Measurements from ENCODE around the gene LTBP1.

Gene LTBP1, protein sequence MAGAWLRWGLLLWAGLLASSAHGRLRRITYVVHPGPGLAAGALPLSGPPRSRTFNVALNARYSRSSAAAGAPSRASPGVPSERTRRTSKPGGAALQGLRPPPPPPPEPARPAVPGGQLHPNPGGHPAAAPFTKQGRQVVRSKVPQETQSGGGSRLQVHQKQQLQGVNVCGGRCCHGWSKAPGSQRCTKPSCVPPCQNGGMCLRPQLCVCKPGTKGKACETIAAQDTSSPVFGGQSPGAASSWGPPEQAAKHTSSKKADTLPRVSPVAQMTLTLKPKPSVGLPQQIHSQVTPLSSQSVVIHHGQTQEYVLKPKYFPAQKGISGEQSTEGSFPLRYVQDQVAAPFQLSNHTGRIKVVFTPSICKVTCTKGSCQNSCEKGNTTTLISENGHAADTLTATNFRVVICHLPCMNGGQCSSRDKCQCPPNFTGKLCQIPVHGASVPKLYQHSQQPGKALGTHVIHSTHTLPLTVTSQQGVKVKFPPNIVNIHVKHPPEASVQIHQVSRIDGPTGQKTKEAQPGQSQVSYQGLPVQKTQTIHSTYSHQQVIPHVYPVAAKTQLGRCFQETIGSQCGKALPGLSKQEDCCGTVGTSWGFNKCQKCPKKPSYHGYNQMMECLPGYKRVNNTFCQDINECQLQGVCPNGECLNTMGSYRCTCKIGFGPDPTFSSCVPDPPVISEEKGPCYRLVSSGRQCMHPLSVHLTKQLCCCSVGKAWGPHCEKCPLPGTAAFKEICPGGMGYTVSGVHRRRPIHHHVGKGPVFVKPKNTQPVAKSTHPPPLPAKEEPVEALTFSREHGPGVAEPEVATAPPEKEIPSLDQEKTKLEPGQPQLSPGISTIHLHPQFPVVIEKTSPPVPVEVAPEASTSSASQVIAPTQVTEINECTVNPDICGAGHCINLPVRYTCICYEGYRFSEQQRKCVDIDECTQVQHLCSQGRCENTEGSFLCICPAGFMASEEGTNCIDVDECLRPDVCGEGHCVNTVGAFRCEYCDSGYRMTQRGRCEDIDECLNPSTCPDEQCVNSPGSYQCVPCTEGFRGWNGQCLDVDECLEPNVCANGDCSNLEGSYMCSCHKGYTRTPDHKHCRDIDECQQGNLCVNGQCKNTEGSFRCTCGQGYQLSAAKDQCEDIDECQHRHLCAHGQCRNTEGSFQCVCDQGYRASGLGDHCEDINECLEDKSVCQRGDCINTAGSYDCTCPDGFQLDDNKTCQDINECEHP (N-terminal part only)

DNA sequence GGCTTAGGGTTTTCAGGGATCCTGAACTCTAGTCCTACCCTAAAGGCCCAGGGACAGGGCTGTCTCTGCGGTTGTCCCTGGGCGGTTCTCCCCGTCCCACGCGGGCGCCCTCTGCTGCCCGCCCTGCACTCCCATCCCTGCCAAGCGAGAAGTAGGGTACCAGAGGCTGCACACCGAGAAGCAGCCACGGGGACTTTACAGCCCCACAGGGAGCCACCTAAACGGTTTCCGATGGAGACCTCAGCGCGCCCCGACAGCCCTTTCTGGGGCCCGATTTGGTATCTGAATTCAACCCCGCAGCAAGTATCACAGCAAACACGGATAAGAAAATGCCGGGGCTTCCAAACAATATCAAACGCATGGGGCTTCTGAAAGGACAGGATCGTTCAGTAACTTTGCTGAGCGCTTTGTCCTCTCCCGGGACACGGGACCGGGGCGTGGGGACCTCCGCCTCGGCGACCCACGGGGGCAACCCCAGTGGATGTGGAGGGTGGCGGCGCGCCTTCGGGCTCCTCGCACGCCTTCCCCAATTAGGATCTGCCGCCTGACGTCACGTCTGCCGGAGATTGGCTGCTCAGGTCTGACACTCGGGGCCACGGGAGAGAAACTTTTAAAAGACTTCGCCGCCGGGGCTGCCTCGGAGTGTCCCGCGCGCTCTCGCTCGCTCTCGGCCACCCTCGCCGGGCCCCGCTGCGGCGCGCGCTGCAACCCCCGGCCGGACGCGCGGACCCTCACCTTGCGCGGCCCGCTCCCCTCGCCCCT is at the start of gene LTBP1:
Gene LTBP1 (plus strand): TSS at position 640 of the 762 bp plus-strand sequence. CDS start 372 bp downstream, outside the sequence.
- TF ChIP-seq, protein P1, sequence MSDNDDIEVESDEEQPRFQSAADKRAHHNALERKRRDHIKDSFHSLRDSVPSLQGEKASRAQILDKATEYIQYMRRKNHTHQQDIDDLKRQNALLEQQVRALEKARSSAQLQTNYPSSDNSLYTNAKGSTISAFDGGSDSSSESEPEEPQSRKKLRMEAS (IDR thresholded peaks at IDR 0.05) = peak; percentile 64; the same call in 1 of the 2 replicates
- TF ChIP-seq FOXM1 (IDR thresholded peaks at IDR 0.05; ENCODE audit: borderline replicate concordance, low read depth) = no peak
- TF ChIP-seq CEBPB (IDR thresholded peaks at IDR 0.05) = no peak
- TF ChIP-seq CREB1 (IDR thresholded peaks at IDR 0.05; ENCODE audit: low read depth) = 0 out of 2 replicates have a peak, but pooled peaks have one; percentile 43
- no peak for TF ChIP-seq EGR1 (IDR thresholded peaks at IDR 0.05)
- no peak; the same call in 1 of the 2 replicates for TF ChIP-seq TAF1 (IDR thresholded peaks at IDR 0.05; ENCODE audit: low read depth)
- TF ChIP-seq TCF12 (IDR thresholded peaks at IDR 0.05; ENCODE audit: low read depth) = no peak
- peak; percentile 74 for TF ChIP-seq RAD21 (IDR thresholded peaks at IDR 0.05; ENCODE audit: low read depth)
- 0 out of 2 replicates have a peak, but pooled peaks have one; percentile 11 for TF ChIP-seq ZBTB7A (IDR thresholded peaks at IDR 0.05; ENCODE audit: low read depth)

DNA sequence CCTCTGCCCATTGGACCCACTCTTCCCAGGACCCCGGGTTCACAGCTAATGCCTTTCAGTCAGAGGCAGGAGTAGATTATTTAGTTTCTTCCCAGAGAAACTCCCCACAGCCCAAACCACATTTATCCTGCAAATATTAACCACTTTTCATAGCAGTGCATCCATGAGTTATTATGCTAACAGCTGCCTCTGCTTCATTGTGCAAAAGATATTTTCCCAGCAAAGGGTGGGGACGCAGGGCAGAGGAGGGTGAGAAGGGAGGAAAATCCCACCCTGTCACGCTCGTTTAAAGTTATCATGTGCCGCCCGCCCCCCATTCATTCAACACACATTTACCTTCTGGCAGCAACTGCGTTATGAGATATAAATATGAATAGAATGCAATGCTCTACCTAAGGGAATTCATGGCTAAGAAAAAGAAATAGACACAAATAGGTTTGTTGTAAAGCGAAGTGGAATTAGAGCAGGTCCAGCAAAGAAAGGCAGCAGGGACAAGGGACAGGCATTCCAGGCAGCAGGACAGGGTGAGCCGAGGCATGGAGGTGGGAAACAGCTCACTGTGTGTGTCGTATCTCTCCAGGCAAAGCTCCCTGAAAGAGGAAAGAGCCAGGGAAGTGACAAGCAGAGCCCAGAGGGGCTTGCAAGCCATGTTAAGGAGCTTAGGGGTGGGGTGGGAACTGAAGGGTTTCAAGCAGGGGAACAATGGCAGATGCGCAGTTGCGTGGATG is 46.3 kb upstream of the LTBP1 start:
- no peak for TF ChIP-seq CEBPB (IDR thresholded peaks at IDR 0.05)
- TF ChIP-seq FOXM1 (IDR thresholded peaks at IDR 0.05; ENCODE audit: borderline replicate concordance, low read depth) = no peak
- TF ChIP-seq, protein P1 (IDR thresholded peaks at IDR 0.05) = no peak
- no peak for TF ChIP-seq NFIC (IDR thresholded peaks at IDR 0.05)
- TF ChIP-seq CREB1 (IDR thresholded peaks at IDR 0.05; ENCODE audit: low read depth) = no peak
- no peak for TF ChIP-seq TAF1 (IDR thresholded peaks at IDR 0.05; ENCODE audit: low read depth)
- TF ChIP-seq RAD21 (IDR thresholded peaks at IDR 0.05; ENCODE audit: low read depth) = no peak
- TF ChIP-seq, protein P2, sequence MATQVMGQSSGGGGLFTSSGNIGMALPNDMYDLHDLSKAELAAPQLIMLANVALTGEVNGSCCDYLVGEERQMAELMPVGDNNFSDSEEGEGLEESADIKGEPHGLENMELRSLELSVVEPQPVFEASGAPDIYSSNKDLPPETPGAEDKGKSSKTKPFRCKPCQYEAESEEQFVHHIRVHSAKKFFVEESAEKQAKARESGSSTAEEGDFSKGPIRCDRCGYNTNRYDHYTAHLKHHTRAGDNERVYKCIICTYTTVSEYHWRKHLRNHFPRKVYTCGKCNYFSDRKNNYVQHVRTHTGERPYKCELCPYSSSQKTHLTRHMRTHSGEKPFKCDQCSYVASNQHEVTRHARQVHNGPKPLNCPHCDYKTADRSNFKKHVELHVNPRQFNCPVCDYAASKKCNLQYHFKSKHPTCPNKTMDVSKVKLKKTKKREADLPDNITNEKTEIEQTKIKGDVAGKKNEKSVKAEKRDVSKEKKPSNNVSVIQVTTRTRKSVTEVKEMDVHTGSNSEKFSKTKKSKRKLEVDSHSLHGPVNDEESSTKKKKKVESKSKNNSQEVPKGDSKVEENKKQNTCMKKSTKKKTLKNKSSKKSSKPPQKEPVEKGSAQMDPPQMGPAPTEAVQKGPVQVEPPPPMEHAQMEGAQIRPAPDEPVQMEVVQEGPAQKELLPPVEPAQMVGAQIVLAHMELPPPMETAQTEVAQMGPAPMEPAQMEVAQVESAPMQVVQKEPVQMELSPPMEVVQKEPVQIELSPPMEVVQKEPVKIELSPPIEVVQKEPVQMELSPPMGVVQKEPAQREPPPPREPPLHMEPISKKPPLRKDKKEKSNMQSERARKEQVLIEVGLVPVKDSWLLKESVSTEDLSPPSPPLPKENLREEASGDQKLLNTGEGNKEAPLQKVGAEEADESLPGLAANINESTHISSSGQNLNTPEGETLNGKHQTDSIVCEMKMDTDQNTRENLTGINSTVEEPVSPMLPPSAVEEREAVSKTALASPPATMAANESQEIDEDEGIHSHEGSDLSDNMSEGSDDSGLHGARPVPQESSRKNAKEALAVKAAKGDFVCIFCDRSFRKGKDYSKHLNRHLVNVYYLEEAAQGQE (IDR thresholded peaks at IDR 0.05; ENCODE audit: low read depth) = no peak
- no peak for TF ChIP-seq YY1 (IDR thresholded peaks at IDR 0.05; ENCODE audit: low read depth)
- no peak for TF ChIP-seq TEAD4 (IDR thresholded peaks at IDR 0.05)
- no peak for TF ChIP-seq TCF12 (IDR thresholded peaks at IDR 0.05; ENCODE audit: low read depth)
- TF ChIP-seq, protein P3, sequence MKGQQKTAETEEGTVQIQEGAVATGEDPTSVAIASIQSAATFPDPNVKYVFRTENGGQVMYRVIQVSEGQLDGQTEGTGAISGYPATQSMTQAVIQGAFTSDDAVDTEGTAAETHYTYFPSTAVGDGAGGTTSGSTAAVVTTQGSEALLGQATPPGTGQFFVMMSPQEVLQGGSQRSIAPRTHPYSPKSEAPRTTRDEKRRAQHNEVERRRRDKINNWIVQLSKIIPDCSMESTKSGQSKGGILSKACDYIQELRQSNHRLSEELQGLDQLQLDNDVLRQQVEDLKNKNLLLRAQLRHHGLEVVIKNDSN (IDR thresholded peaks at IDR 0.05) = no peak
- no peak for TF ChIP-seq EP300 (IDR thresholded peaks at IDR 0.05; ENCODE audit: borderline replicate concordance)
- no peak for TF ChIP-seq EGR1 (IDR thresholded peaks at IDR 0.05)

DNA sequence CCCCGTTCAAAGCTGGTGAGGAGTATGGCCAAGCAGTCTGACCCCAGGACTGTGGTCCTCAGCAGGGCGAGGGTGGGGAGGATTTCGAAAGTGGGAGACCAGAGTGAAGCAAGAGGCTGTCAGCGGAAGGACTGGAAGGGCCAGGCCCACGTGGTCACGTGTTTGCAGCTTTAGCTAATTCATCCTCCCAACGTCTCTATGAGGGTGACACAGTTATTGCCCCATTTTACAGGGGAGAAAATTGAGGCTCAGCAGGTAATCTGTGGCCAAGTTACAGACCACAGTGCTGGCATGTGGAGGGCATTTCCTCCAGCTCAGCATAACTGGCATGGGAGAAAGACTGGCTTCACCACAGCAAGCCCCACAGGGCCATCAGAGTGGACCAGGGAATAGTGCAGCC is 45.4 kb upstream of the LTBP1 start:
- no peak for TF ChIP-seq EGR1 (IDR thresholded peaks at IDR 0.05)
- no peak for TF ChIP-seq EP300 (IDR thresholded peaks at IDR 0.05; ENCODE audit: borderline replicate concordance)
- no peak for TF ChIP-seq NFIC (IDR thresholded peaks at IDR 0.05)
- TF ChIP-seq CEBPB (IDR thresholded peaks at IDR 0.05) = no peak
- TF ChIP-seq, protein P2 (IDR thresholded peaks at IDR 0.05; ENCODE audit: low read depth) = no peak
- no peak for TF ChIP-seq RAD21 (IDR thresholded peaks at IDR 0.05; ENCODE audit: low read depth)
- no peak for TF ChIP-seq TCF12 (IDR thresholded peaks at IDR 0.05; ENCODE audit: low read depth)
- TF ChIP-seq YY1 (IDR thresholded peaks at IDR 0.05; ENCODE audit: low read depth) = no peak
- no peak for TF ChIP-seq TAF1 (IDR thresholded peaks at IDR 0.05; ENCODE audit: low read depth)
- TF ChIP-seq, protein P3 (IDR thresholded peaks at IDR 0.05) = no peak
- TF ChIP-seq FOXM1 (IDR thresholded peaks at IDR 0.05; ENCODE audit: borderline replicate concordance, low read depth) = no peak
- no peak for TF ChIP-seq CREB1 (IDR thresholded peaks at IDR 0.05; ENCODE audit: low read depth)
- no peak for TF ChIP-seq ZBTB7A (IDR thresholded peaks at IDR 0.05; ENCODE audit: low read depth)
- TF ChIP-seq, protein P1 (IDR thresholded peaks at IDR 0.05) = no peak
- no peak for TF ChIP-seq TEAD4 (IDR thresholded peaks at IDR 0.05)

Measured in Ishikawa (cell line).